ENCODE results near the gene TRDN.

DNA sequence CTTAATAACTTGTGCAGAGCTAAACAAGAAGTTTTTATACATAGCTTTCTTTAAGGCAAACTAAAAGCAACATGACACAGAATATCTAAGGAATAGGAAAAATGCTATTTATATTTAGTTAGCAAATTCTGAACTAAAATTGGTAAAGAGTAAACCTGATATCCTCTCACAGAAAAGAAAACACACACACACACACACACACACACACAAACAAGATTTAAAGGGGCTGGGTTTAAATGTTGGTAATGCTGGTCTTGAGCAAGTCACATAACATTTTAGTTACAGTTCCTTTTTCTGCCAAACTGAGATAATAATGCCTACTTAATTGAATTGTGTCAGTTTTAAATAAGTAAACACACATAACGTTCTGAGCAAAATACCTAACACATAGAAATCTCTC is 1.6 kb downstream of the TRDN start:
- no peak for TF ChIP-seq CTCF (IDR thresholded peaks at IDR 0.05)
- TF ChIP-seq POLR2A (IDR thresholded peaks at IDR 0.05), result no peak
